ENCODE data around the gene COL4A2.

DNA sequence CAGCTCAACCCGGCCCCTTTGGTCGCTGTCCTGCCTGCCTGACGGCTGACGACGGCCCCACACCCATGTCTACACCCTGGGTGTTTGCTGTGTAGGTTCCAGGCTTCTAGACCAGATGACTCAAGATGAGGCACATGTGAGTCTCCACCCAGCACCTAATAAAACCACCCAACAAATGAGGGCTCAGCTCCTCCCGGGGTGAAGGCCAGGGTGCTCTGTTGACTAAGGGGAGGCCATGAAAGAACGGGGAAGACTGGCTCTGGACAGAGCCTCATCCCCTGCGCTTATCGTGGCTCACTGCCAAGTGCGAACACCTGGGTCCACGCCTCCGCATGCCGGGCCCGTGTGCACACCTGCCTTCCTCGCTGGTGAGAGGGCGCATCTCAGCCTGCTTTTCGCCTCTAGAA is 39.6 kb downstream of the COL4A2 start:
- TF ChIP-seq ZNF23 (tag by site-specific recombination; IDR thresholded peaks at IDR 0.05; ENCODE audit: borderline replicate concordance): no peak
- no peak for TF ChIP-seq ZBTB21 (tag by site-specific recombination; IDR thresholded peaks at IDR 0.05)
- TF ChIP-seq ZNF529 (tag by site-specific recombination; IDR thresholded peaks at IDR 0.05; ENCODE audit: insufficient replicate concordance): no peak
- no peak for TF ChIP-seq CTCF (tag by site-specific recombination; IDR thresholded peaks at IDR 0.05)
- no peak for TF ChIP-seq ZNF140 (tag by site-specific recombination; IDR thresholded peaks at IDR 0.05)
- TF ChIP-seq ZNF341 (tag by site-specific recombination; IDR thresholded peaks at IDR 0.05; ENCODE audit: low read depth): no peak
- no peak for TF ChIP-seq ZNF561 (tag by site-specific recombination; IDR thresholded peaks at IDR 0.05; ENCODE audit: borderline replicate concordance)
- TF ChIP-seq, protein P1, sequence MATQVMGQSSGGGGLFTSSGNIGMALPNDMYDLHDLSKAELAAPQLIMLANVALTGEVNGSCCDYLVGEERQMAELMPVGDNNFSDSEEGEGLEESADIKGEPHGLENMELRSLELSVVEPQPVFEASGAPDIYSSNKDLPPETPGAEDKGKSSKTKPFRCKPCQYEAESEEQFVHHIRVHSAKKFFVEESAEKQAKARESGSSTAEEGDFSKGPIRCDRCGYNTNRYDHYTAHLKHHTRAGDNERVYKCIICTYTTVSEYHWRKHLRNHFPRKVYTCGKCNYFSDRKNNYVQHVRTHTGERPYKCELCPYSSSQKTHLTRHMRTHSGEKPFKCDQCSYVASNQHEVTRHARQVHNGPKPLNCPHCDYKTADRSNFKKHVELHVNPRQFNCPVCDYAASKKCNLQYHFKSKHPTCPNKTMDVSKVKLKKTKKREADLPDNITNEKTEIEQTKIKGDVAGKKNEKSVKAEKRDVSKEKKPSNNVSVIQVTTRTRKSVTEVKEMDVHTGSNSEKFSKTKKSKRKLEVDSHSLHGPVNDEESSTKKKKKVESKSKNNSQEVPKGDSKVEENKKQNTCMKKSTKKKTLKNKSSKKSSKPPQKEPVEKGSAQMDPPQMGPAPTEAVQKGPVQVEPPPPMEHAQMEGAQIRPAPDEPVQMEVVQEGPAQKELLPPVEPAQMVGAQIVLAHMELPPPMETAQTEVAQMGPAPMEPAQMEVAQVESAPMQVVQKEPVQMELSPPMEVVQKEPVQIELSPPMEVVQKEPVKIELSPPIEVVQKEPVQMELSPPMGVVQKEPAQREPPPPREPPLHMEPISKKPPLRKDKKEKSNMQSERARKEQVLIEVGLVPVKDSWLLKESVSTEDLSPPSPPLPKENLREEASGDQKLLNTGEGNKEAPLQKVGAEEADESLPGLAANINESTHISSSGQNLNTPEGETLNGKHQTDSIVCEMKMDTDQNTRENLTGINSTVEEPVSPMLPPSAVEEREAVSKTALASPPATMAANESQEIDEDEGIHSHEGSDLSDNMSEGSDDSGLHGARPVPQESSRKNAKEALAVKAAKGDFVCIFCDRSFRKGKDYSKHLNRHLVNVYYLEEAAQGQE (tag by site-specific recombination; IDR thresholded peaks at IDR 0.05): no peak
- no peak for TF ChIP-seq ZNF24 (tag by site-specific recombination; IDR thresholded peaks at IDR 0.05)
- no peak for TF ChIP-seq ZNF274 (IDR thresholded peaks at IDR 0.05; ENCODE audit: low read length)
- TF ChIP-seq ZNF274 (tag by site-specific recombination; IDR thresholded peaks at IDR 0.05; ENCODE audit: borderline replicate concordance): no peak
- TF ChIP-seq ZNF76 (tag by site-specific recombination; IDR thresholded peaks at IDR 0.05; ENCODE audit: borderline replicate concordance, low read depth): no peak
- no peak for TF ChIP-seq GLIS1 (tag by site-specific recombination; IDR thresholded peaks at IDR 0.05)
- no peak for TF ChIP-seq ZNF391 (tag by site-specific recombination; IDR thresholded peaks at IDR 0.05; ENCODE audit: borderline replicate concordance, low read depth)
- TF ChIP-seq ZNF423 (tag by site-specific recombination; IDR thresholded peaks at IDR 0.05): no peak
